COLO668 (cell line): ENCODE results near the gene CLEC16A.
"Not testable (repeated sequence)": the region's sequence is repeated elsewhere in the genome, so short reads cannot be mapped to it uniquely, and the experiment has no call there.

Experiments
- DNase-seq: peaks from one replicate; lab custom pipeline; 2025; ENCODE audit not compliant: unreplicated experiment; lab: John Stamatoyannopoulos, UW

CLEC16A gene

DNA sequence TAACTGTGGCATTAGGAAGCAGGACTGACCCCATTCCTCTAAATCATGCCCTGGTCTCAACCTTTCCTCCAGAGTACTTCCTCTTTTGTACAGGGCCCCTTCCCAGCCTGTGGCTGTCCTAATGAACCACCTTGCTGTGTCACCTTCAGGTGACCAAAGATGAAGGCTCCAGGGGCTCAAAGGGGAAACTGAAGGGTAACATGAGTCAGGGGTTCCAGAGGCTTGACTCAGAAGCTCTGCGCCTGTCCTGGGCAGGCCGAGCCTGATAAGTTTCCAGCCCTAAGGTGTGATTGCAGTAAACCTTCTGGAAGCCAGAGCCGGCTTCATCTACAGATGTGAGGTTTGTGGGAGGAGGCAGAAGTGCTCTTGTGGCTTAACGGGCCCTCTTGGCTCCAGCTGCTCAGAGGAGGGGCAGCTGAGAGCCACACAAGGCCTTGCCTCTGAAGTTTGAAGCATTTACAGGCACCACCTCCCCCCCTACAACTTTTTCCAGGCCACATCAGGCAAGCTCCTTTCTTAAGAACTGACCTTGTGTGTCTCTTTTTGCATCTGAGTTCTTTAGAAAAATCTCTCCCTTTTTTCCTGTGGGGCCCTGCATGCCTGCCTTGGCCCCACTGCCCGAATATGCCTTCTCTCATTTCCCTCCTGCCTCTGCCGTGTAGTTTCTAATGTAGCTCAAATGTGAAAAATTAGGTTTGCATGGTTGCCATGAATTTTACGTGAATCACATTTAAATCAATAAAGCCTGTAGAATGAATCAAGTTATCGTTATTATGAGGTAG is 149.9 kb downstream of the CLEC16A start:
- no peak for DNase-seq

GRCh38 chr16:11094857-11095565 is 150.6 kb downstream of the CLEC16A start:
- no peak for DNase-seq

GRCh38 chr16:11095935-11096334 is 151.6 kb downstream of the CLEC16A start:
- no peak for DNase-seq

GRCh38 chr16:11097094-11097786 is 152.9 kb downstream of the CLEC16A start:
- DNase-seq = no peak

- DNase-seq = no peak
Measured at GRCh38 chr16:11097787-11098167, 153.4 kb downstream of the CLEC16A start.

DNA sequence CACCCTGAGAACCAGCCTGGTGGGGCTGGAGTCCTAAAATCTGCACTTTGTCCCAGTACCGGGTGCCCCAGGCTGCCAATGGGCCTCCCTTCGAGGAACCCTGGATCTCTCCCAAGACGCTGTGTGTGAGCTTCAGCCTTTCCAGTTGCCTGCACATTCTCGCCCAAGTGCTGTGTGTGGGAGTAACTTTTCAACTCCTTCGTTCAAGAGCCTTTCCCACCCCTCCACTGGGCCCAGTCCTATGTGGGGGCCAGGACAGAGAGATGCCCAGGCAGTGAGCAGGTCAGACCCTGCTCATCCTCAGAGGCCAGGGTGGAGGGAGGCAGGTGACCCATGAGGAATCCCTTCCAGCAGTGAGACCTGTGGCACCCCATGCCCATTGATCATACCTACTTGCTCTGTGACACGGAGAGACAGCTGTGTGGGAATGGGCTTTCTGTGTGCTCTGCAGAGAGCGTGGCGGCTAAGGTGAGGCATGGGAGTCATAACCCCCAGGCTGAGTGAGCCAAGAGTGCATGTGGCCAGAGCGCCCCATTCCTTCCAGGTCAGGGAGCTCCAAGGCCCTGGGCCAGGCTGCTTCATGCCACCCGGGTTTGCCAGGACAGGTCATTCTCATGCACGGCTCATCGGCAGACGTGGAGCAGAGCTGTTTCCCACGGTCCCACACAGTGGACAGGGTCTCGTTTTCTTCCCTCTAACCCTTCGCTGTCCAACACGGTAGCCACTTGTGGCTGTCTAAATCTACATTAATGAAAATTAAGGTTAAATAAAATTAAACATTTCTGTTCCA is 154.4 kb downstream of the CLEC16A start:
- DNase-seq = no peak

- no peak for DNase-seq
Measured at GRCh38 chr16:11099672-11100205, 155.4 kb downstream of the CLEC16A start.

DNA sequence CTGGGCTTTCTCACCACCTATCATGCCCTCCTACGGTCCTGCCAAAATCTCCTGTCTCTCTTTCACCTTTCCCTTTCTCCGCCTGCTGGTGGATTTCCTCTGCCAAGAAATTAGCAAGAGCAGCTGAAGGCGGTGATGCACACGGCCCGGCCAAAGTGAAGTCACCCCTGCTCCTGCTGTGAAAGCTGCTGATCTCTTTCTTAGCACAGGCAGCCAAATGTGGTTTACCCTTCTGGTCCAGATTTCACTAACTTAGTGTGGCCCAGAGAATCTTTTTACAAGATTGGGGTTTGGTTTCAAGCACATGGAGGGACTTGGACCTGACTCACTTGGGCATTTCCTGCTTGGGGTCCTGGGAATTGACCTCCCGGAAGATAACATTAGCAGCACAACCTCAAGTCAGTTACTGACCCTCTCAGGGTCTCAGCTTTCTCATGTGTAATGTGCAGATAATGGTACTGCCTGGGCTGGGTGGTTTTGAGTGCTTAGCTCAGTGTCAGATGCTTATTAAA is 155.9 kb downstream of the CLEC16A start:
- no peak for DNase-seq

DNA sequence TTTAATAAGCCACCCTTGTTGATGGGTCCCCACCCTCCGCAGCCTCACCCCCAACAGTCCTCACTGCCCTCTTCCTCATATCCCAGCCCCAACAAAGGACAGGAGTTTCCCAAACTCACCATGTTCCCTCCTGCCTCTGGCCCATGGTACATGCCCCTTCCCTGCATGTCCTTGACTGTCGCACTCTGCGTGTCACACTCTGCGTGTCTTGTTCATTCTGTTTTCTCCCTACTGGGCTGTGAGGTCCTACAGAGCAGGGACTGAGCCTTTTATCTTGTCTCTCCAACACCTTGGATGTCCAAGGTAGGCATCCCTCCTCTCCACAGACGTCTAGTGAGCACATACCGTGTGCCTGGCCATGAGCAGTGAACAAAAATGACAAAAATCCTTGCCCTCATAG is 156.9 kb downstream of the CLEC16A start:
- DNase-seq = no peak

GRCh38 chr16:11101695-11102522 is 157.5 kb downstream of the CLEC16A start:
- no peak for DNase-seq

- no peak for DNase-seq
Measured at GRCh38 chr16:11102523-11102898, 158.1 kb downstream of the CLEC16A start.

DNA sequence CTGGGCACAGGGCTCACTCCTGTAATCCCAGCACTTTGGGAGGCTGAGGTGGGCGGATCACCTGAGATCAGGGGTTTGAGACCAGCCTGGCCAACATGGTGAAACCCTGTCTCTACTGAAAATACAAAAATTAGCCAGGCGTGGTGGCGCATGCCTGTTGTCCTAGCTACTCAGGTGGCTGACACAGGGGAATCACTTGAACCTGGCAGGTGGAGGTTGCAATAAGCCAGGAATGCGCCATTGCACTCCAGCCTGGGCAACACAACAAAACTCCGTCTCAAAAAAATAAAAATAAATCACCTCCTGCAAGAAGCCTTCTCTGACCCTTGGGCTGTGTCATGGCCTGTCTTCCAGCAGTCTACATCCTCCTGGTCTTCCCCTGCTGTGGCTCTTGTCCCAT is 158.9 kb downstream of the CLEC16A start:
- DNase-seq = not testable (repeated sequence)

DNA sequence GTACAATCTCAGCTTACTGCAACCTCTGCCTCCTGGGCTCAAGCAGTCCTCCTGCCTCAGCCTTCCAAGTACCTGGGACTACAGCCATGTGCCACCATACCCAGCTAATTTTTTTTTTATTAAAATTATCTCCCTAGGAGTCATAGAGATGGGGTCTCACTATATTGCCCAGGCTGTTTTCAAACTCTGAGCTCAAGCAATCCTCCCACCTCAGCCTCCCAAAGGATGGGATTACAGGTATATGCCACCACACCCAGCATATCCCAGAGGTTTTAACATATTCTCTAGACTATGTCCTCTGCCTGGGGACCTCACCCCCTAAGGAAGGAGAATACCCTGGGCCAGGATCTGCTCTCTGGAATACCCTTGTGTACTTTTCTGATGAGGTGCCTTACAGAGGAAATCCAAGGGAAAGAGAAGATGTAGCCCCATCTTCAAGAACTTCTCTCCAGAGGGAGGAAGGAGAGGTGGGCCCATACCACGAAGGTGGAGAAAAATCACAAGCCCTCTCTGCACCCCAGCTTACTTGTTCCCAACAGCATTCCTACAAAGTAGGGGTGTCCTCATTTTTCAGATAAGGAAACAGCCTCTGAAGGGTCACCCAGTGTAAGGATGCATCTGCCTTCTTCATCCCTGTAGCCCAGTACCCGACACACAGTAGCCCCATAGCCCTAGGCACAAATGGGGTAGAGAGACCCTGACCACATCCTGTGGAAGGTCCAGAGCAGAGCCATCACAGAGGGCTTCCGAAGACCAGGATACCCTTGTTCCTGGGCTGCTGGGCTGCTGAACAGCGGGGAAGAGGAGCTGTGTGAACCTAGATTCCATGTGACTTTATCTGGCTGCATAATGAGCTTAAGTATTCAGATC is 160.0 kb downstream of the CLEC16A start:
- no peak for DNase-seq

- DNase-seq = peak; percentile 35
Measured at GRCh38 chr16:11105038-11105903, 160.9 kb downstream of the CLEC16A start.

- DNase-seq = no peak
Measured at GRCh38 chr16:11106726-11107125, 162.4 kb downstream of the CLEC16A start.

- DNase-seq = no peak
Measured at GRCh38 chr16:11107780-11108465, 163.6 kb downstream of the CLEC16A start.

DNA sequence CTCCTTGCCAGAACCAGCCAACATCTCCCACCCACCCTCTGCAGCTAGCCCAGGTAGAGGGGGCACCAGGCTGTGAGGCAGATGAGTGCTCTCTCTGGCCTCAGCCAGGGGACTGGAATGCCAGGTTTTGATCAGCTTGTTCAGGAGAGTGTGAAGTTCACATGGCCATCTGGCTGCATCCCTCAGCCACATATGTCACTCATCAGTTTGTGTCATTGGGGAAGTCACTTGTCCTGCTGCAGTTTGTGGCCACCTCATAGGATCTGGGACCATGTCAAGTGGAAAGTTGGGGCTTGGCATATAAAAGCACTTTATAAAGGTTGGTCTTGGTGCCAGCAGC is 164.1 kb downstream of the CLEC16A start:
- DNase-seq = no peak
